K562 (cell line): ENCODE measurements around the gene CELF6. TPM values are rescaled to one million over a fixed set of nuclear protein-coding genes. Genes with fewer than 3 reads are reported as not detected.

Experiments used
- CUX1 ChIP-seq: fragments of 200-800 bp; sonication (Bioruptor generic); IDR thresholded peaks from 2 replicates; pipeline ENCODE4 v1.6.1; 2016; ENCODE audit warnings: missing genetic modification characterization, missing compliant biosample characterization
- DMBX1 ChIP-seq: fragments of 250-450 bp; sonication (Bioruptor Pico); IDR thresholded peaks from 2 replicates; pipeline ENCODE4 v1.8.0; 2022; ENCODE audit warnings: inconsistent platforms, mild to moderate bottlenecking, moderate library complexity, borderline replicate concordance
- KLF1 ChIP-seq: fragments of 450-650 bp; IDR thresholded peaks from 2 replicates; pipeline ENCODE4 v1.6.1; 2016; ENCODE audit warnings: missing genetic modification characterization, missing compliant biosample characterization
- TEAD1 ChIP-seq, 2 experiments: fragments of 450-650 bp in 1 of 2; sonication (generic) in 1 of 2; formaldehyde crosslinking; IDR thresholded peaks; 2 replicates each; pipeline versions ENCODE4 v1.4.0 to v1.8.0; 2020 to 2022; ENCODE audit warnings: mild to moderate bottlenecking in 2 of 2, missing genetic modification reagents in 1 of 2
- TFAM ChIP-seq: fragments of 250-450 bp; sonication (Bioruptor Pico); conservative IDR thresholded peaks from 2 replicates; pipeline ENCODE4 v1.5.0; 2021; ENCODE audit warnings: mild to moderate bottlenecking, moderate library complexity
- TGIF2 ChIP-seq: sonication (generic); formaldehyde crosslinking; IDR thresholded peaks from 2 replicates; pipeline ENCODE4 v1.8.1; 2022; ENCODE audit warnings: mild to moderate bottlenecking, missing genetic modification reagents, moderate library complexity
- ZBTB5 ChIP-seq: fragments of 450-650 bp; IDR thresholded peaks from 2 replicates; pipeline ENCODE4 v1.6.1; 2017; ENCODE audit warnings: antibody characterized with exemption
- ZFP30 ChIP-seq: fragments of 250-450 bp; sonication (Bioruptor Pico); IDR thresholded peaks from 2 replicates; pipeline ENCODE4 v1.8.0; 2022; ENCODE audit warnings: moderate library complexity, mild to moderate bottlenecking, inconsistent platforms, borderline replicate concordance
- ZKSCAN1 ChIP-seq: fragments of 150-350 bp; IDR thresholded peaks from 2 replicates; pipeline ENCODE4 v1.6.1; 2016; ENCODE audit warnings: low read depth, low read length
- ZNF146 ChIP-seq: IDR thresholded peaks from one replicate; pipeline ENCODE4 v1.6.1; 2018; ENCODE audit warnings: missing compliant biosample characterization; ENCODE audit not compliant: unreplicated experiment
- ZNF280B ChIP-seq: fragments of 250-450 bp; sonication (Bioruptor Pico); IDR thresholded peaks from 2 replicates; pipeline ENCODE4 v1.5.1; 2021; ENCODE audit warnings: mild to moderate bottlenecking
- ZNF76 ChIP-seq: fragments of 250-450 bp; sonication (Bioruptor Pico); IDR thresholded peaks from 2 replicates; pipeline ENCODE4 v1.4.0; 2020; ENCODE audit warnings: mild to moderate bottlenecking, moderate library complexity, borderline replicate concordance
- polyA plus RNA-seq, 8 experiments: library from polyadenylated mRNA; depleted of rRNA in 4 of 8; stranded (reverse) in 5 of 8; unstranded in 3 of 8; fragments of >200 nt; fragmentation: Nextera tagmentation in 2 of 8; fragmentation: Illumina TruSeq in 1 of 8; extraction: Ambion mirVana in 2 of 8; extraction: Trizol in 1 of 8; gene quantifications; 2 replicates each; pipeline versions ENCODE4 v1.2.1 to v1.2.3, GENCODE V29; 2011 to 2014; ENCODE audit warnings: inconsistent platforms in 1 of 8, missing spikeins in 1 of 8
- total RNA-seq, 7 experiments: library from RNA; depleted of rRNA in 6 of 7; stranded (reverse); fragments of >200 nt in 6 of 7; fragmentation: Illumina TruSeq in 2 of 7; extraction: Trizol in 2 of 7; gene quantifications; 2 replicates each; pipeline versions ENCODE4 v1.2.1 to v1.2.3, GENCODE V29; 2011 to 2021; ENCODE audit warnings: low replicate concordance in 1 of 7
- TF ChIP-seq, protein P1 (sequence below): fragments of 200-400 bp; formaldehyde crosslinking; IDR thresholded peaks from 2 replicates; pipeline ENCODE4 v1.6.1; 2017; ENCODE audit warnings: mild to moderate bottlenecking, low read depth, low read length, moderate library complexity

CELF6 gene
- total and polyA plus RNA-seq, 9 of the 15 experiments (the other 6 are each of a cell fraction or from before 2014, with no cell fraction given), result 0.01 to 0.11 TPM; not detected in 7

GRCh38 chr15:72237029-72237852 is 82.7 kb downstream of the CELF6 start (continued):
- TF ChIP-seq CUX1 (CRISPR knock-in tag), result peak; percentile 74; the same call in 1 of the 2 replicates
- no peak for TF ChIP-seq TGIF2 (CRISPR knock-in tag)
- TF ChIP-seq ZNF76 (CRISPR knock-in tag), result no peak
- TF ChIP-seq KLF1 (tag), result no peak
- TF ChIP-seq ZNF280B, result no peak
- no peak; the same call in 1 of the 2 replicates for TF ChIP-seq ZKSCAN1
- TF ChIP-seq, protein P1, sequence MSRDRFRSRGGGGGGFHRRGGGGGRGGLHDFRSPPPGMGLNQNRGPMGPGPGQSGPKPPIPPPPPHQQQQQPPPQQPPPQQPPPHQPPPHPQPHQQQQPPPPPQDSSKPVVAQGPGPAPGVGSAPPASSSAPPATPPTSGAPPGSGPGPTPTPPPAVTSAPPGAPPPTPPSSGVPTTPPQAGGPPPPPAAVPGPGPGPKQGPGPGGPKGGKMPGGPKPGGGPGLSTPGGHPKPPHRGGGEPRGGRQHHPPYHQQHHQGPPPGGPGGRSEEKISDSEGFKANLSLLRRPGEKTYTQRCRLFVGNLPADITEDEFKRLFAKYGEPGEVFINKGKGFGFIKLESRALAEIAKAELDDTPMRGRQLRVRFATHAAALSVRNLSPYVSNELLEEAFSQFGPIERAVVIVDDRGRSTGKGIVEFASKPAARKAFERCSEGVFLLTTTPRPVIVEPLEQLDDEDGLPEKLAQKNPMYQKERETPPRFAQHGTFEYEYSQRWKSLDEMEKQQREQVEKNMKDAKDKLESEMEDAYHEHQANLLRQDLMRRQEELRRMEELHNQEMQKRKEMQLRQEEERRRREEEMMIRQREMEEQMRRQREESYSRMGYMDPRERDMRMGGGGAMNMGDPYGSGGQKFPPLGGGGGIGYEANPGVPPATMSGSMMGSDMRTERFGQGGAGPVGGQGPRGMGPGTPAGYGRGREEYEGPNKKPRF, result no peak
- no peak for TF ChIP-seq DMBX1 (CRISPR knock-in tag)
- no peak for TF ChIP-seq TEAD1 (CRISPR knock-in tag; IDR thresholded peaks at IDR 0.05)
- no peak for TF ChIP-seq ZFP30 (CRISPR knock-in tag)
- TF ChIP-seq ZBTB5, result no peak
- no peak for TF ChIP-seq TFAM (CRISPR knock-in tag)
- no peak for TF ChIP-seq ZNF146 (CRISPR knock-in tag)
